HG03103 (cell line): Measurements from ENCODE around the gene DLL4.
"Not testable (repeated sequence)": the region's sequence is repeated elsewhere in the genome, so short reads cannot be mapped to it uniquely, and the experiment has no call there.

Source experiments
- ATAC-seq: cut with Tn5 transposase; IDR thresholded peaks from one replicate; pipeline ENCODE4 v1.9.1; 2021; ENCODE audit warnings: low read depth; ENCODE audit not compliant: unreplicated experiment

The DLL4 gene

DNA sequence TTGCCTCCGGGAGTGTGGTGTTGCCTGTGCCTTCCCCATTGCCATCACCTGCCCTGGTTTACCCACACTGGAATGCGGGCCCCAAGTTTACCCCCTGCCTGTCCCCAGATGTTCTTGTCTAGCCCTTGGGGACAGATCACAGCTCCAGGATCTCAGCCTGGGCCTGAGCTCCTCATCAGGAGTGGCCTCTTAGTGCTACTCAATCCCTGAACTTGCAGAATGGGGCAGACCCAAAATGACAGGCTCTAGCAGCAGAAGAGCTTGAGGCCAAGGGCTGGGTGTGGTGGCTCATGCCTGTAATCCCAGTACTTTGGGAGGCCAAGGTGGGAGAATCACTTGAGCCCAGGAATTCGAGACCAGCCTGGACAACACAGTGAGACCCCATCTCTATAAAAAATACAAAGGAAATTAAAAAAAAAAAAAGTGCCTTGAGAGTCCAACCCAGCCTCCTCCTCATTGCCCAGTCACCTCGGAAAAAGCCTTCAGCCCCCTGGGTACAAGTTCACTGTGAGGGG lies 28.0 kb downstream of the DLL4 start:
- no peak for ATAC-seq

DNA sequence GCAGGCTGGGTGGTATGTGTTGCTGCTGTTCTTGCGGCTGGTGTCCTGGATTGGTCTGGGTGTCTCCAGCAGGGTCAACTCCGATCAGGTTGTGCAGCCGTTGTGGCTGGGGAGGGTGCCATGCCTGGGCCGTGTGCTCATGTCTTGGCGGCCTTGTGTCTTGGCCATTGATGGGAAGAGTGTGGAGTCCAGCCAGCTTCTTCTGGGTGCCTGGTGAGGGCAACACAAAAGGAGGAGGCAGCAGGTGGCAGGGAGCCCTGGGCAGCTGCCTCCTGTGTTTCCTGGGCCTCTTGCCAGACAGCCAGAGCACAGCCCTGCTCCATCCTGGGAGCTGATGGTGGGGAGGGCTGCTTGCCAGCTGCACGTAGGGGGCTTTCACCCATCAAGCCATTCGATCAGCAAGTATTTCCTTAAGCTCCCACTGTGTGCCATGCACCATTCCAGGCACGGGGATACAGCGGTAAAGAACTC lies 28.5 kb downstream of the DLL4 start:
- no peak for ATAC-seq

DNA sequence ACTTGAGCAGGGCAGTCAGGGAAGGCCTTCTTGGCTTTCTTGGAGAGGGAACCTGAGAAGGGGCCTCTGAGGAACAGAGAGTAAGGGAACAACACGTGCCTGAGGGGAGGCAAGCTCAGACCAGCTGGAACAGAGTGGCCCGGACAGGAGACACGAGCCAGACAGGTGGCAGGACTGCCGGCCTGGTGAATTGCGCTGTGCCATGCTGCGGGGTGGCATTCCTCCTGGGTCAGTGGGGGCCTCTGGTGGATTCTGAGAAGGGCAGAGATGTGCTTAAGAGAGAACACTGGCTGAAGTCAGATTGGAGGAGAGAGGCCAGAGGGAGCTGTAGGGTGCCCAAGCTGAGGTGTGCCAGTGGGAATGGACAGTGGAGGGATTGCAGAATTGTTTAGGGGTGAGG lies 29.0 kb downstream of the DLL4 start:
- no peak for ATAC-seq

DNA sequence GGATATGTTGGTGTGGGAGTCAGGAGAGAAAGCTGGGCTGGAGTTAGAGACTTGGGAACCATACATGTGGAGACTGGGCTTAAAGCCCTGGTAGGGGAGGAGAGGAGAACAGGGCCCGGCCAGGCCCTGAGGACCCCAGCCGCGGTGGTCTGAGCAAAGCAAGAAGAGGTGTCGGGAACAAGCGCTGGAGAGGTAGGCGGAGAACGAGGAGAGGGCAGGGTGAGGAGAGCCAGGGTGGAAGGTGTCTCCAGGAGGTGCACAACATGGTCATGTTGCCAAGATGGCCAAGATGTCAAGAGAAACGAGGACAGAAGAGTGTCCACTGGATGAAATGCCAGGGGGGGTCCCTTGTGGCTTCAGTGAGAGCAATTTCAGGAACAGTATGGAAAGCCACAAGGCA lies 29.6 kb downstream of the DLL4 start:
- ATAC-seq = no peak

DNA sequence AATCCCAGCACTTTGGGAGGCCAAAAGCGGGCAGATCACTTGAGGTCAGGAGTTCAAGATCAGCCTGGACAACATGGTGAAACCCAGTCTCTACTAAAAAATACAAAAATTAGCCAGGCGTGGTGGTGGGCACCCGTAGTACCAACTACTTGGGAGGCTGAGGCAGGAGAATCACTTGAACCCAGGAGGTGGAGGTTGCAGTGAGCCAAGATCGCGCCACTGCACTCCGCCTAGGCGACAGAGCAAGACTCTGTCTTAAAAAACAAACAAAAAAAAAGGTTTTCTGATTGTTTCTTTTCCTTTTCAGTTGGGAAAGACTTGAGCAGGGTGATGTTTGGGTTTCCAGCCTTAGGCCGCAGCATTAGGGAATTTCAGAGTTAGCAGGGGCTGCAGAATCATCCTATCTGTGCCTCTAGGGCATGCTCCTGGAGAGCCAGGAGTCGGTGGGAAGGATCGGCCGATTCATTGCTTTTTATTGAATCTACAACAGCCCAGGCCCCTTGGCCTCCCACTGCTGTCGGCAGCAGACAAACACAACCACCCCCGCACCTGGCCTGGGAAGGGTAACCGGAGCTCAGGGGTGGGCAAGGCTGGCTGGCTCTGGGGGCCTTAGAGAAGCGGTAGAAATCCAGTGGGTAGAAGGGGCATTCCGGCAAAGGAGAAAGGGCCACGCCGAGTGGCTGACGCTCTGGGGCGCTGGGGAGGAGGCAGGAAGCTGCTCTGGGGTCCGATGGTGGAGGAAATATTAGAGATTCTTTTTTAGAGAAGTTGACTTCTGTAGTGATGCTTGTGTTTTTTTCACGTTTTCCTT lies 30.4 kb downstream of the DLL4 start:
- no peak for ATAC-seq

DNA sequence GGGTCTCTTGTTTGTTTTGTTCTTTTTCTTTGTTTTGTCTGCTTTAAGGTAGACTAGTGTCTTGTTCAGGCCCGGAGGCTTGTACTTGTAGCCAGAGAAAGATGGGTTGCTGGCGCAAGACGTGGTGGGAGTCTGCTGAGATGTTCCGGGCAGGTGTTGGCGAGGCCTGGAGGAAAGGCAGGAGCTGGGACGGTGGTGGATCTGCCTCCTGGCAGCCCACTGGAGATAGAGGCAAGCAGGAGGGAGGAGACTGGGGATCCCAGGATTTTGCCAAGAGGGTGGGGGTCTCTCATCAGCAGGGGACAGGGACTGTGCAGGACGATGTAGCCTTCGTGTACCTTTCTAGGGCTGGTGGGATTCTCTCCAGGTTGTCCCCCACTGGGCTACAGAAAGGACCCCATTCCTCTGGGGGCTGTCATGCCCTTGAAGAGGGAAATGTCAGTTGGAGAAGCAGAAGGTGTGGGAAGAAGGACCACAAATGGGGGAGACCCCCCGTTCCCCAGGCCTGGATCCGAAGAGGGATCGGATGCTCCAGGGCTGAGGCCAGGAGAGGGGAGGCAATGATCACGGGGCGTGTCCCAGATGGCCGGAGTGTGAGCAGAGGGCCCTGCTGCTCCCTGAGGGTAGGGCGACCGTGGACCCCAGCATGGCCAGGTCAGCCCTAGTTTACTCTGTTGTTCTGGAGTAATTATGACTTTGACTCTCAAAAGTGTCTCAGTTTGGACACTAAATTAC lies 31.2 kb downstream of the DLL4 start:
- no peak for ATAC-seq

DNA sequence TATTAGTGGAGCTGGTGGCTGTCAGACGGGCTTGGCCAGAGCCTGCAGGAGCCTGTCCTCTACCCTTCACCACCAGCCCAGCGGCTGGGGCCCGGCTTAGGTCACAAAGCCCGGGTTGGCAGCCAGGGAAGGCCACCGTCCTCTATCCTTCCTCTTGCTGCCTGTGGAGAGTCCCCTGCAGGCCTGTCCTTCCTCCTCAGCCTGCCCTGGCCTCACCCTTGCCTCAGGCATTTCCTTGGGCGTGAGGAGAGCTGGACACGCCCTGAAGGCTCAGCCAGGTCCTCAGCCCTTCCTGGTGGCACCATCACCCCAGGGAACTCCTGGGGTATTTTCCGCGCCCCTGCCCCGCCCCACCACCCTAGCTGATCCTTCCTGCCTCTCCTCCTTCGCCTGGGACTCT lies 31.8 kb downstream of the DLL4 start:
- ATAC-seq = no peak

DNA sequence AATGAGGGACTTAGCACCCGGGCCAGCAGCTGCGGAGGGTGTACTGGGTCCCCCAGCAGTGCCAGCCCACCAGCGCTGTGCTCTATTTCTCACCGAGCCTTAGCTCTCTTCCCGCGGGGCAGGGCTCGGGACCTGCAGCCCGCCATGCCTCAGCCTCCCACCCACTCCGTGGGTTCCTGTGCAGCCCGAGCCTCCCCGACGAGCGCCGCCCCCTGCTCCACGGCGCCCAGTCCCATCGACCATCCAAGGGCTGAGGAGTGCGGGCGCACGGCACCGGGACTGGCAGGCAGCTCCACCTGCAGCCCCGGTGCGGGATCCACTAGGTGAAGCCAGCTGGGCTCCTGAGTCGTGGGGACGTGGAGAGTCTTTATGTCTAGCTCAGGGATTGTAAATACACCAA lies 32.6 kb downstream of the DLL4 start:
- ATAC-seq = not testable (repeated sequence)

DNA sequence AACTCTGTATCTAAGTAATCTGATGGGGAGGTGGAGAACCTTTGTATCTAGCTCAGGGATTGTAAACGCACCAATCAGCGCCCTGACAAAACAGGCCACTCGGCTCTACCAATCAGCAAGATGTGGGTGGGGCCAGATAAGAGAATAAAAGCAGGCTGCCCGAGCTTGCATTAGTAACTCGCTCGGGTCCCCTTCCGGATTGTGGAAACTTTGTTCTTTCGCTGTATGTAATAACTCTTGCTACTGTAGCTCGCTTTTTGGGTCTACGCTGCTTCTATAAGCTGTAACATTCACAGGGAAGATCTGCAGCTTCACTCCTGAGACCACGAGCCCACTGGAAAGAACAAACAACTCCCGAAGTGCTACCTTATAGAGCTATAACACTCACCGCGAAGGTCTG lies 33.2 kb downstream of the DLL4 start:
- not testable (repeated sequence) for ATAC-seq

DNA sequence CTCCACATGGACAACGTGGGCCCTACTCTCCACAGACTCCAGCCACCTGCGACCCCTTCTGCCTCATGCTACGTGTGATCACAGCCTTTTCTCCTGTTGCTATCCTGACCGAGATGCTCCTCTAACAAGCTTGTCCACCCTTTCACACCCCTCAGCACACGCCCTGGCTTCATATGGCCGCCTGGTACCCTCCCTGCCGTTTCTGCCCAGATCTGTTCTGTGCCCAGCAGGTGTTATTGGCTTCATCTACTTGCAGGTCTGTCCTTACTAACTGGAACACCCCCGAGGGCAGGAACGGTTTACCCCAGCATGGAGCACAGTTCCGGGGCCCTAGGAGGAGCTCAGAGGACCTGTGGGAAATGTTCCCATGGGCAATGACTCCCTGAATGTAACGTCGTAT lies 34.1 kb downstream of the DLL4 start:
- ATAC-seq = no peak

DNA sequence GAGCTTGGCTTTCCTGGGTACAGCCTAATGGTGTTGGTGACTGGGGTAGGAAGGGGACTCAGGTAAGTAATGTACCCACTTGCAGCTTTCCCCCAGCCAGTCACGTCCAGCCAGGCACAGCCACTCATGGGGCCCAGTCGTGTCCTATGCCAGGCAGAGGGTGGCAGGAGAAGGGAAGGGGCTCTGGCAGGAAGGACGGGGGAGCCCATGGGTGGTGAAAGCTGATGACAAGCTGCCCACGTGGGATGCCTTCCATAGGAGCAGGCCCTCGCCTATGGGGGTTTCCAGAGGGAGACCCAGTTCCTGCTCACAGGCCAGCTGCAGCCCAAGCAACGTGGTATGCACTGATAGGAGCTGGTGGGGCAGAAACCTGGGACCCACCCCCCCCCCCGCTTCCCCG lies 34.9 kb downstream of the DLL4 start:
- no peak for ATAC-seq

DNA sequence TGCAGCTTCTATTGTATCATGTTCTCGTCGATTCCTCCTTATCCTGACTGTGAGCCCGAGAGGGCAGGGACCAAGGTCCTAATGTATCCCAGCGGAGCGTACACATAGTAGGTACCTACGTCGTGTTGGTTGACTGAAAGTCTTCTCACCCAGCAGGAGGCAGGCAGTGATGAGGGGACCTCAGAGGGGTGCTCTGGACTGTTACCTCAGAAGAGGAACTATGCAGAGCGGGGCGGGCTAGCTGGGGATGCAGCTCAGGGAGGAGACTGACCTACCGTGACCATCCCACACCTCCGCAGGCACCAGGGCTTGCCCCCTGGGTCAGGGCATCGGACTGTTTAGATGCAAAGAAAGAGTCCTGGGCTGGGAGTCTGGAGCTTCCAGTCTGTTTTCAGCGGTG lies 35.5 kb downstream of the DLL4 start:
- ATAC-seq = no peak

DNA sequence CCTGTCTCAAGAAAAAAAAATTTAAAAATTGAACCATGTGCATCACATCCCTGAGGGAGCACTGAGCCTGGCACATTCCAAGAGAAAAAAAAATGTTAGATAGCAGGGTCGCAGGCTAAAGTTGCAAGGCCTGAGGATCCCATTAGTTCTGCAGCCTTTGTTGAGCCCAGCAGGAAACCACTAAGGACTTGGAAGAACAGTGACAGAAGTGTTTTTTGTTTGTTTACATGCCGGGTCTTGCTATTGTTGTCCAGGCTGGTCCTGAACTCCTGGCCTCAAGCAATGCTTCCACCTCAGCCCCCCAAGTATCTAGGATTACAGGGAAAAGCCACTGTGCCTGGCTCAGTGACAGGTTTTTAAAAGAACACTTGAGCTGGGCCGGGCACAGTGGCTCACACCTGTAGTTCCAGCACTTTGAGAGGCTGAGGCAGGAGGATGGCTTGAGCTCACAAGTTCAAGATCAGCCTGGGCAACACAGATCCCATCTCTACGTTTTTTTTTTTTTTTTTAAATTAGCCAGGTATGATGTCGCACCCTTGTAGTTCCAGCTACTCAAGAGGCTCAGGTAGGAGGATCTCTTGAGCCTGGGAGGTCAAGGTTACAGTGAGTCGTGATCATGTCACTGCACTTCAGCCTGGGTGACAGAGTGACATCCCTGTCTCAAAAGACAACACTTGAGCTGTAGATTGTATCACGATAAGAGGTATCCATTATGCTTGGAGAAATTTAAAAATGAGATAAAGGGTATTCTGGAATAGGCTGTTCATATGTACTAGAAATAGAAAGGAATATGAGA lies 39.3 kb downstream of the DLL4 start:
- no peak for ATAC-seq

DNA sequence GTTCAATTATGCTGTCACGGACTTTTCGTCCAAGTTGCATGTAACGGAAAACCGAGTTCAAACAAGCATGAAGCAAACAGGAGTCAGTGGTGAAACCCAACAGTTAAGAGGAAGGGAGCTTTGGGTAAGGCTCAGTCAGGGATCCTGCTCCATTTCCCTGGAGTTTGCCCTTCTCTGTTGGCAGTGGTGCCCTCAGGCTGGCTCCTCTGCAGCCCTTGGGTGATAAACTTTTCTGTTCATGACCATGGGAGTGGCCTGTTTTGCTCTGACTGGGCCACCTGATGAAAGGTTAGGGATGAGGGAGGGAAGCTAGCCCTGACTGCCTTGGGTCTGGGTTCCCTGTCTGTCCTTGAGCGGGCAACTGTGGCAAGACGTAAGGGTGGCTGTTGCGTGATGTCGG lies 40.2 kb downstream of the DLL4 start:
- no peak for ATAC-seq

DNA sequence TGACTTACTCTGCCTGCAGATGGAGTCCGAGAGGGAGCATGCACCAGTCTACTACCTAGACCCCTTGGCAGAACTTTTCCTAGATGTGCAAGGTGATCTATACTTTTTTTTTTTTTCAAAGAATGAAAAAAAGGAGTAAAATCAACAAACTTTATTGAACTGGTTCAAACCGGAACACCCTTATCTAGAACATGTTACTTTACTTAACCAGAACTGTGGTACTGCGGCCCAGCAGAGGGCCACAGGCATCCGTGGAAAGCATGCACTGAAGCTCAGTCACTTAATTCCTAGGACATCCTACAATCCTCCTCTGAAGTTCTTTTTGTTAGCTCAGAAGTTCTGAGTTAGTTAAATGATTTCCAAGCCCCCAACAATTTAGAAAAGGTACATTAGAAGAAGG lies 45.7 kb downstream of the DLL4 start:
- ATAC-seq = no peak

DNA sequence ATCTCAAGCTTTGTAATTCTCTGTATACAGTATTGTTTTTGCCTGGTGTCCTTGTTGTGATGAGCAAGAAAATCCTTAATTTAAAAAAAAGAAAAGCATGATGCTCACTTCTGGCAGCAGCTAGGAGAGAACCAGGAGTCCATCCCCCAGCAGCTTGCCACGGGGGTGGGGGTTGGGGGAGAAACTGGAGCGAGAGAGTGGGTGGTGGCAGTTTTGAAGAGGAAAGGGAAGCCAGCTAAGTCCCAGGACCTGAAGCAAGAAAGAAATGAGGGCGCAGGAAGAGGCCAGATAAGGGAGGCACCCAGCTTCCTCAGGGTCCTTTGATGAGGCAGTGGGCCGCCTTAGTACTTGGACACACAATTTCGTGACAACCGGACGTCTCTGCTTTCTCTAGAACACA lies 47.7 kb downstream of the DLL4 start:
- no peak for ATAC-seq

DNA sequence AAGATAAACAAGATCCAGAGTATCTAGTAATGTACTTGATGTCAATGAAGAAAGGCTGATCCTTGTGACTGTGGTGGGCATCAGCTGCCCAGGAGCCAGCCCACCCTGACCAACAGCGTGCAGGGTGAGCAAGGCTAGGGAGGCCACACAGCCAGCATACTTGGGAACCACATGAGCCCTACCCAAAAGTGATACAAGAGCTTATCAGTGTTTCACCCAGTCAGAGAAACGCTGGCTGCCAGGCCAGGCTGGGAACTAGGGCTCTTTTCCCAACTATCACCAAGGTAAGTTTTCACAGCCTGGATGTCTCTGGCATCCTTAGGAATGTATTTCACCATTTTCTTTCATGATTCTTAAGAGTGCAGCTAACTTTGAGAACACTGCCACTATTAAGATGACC lies 49.0 kb downstream of the DLL4 start:
- ATAC-seq = no peak

DNA sequence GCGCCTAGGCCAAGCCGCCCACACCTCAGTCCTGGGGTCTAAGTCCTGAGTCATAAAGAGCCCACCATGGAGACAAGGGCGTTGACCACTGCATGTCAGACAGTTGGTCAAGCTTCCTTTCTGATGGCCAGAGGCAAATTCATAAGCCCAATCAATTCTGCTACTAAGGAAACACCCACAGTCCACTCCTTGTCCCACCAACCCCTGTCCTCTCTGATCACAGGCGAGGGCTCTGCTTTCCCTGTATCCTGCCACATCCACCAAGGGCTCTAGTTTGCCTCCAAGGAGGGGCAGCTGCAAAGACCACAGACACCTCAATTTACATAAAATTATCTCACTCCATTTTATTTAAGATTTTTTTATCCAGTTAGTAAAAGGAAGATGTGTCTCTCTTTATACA lies 49.4 kb downstream of the DLL4 start:
- ATAC-seq = no peak

DNA sequence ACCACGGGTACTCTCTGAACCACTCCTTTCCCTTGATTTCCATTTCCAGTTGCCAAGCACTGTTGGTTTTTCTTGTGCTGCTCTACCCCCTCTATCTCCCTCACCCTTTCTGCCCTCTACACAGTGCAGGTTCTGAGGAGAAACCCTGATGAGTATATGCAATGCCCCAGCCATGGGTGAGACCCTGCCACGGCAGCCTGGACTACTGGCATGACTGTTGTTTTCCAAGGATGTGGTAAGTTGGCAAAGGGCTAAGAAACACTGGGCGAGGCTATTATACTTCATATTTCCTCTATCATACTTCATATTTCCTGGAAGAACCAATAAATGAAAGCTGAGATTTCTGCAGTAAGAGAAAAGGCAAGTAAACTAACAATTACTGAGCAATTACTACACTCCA lies 52.0 kb downstream of the DLL4 start:
- ATAC-seq = no peak

DNA sequence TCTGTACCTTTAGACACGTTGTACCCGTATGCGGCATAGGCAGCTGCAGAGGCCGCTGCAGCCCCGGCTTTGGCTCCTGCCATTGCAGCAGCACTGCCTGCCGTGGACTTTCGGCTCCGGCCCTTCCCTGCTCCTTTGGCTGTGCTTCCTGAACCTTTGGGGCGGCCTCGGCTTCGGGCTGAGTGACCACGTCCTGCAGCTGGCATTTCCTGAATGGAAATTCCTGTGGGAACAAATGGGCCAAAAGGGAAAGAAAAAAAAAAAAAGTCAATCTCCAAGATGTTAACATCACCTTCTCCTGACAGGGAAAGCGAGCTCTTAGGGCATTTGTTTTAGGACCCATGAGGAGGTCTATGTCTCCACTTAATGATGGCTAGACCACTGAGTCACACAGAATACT lies 53.7 kb downstream of the DLL4 start:
- no peak for ATAC-seq

DNA sequence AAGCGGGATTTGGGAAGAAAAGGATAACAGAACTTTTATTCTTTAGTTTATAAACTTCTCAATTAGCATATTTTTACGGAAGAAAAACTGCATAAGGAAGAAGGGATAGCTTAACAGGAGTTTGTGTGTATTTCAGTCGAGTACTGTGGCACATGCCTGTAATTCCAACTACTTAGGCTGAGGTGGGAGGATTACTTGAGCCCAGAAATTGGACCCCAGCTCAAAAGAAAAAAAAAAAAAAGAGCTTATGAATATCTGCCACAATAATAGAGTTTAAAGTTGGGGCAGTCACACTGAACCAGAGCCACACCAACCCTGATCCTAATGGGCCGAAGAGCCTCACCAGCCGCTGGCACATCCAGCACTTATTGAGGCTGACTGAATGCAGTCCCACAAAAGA lies 55.3 kb downstream of the DLL4 start:
- ATAC-seq = no peak
